CD4-positive, alpha-beta T cell (primary cell): Measurements from ENCODE around the gene STK32C. TPM values are rescaled to one million over a fixed set of nuclear protein-coding genes. Genes with fewer than 3 reads are reported as not detected.

ENCODE experiments used
- ATAC-seq: fragments of 200-7000 bp; cut with Tn5 transposase; one replicate; pipeline ENCODE4 v1.10.0; 2022; ENCODE audit warnings: mild to moderate bottlenecking; ENCODE audit not compliant: poor library complexity
- CTCF ChIA-PET: fragments of 350-600 bp; sonication (Branson Sonifier 250); formaldehyde crosslinking; loops from one replicate; lab custom pipeline; 2021; ENCODE audit warnings: antibody characterized with exemption, inconsistent platforms; lab: Charles Lee
- POLR2A ChIA-PET: fragments of 350-600 bp; sonication (Branson Sonifier 250); formaldehyde crosslinking; loops from one replicate; lab custom pipeline; 2021; ENCODE audit warnings: antibody characterized with exemption, inconsistent platforms; lab: Charles Lee
- DNase-seq, 14 experiments: peaks; one replicate each; pipeline ENCODE4 v3.0.0-alpha.2; 2013 to 2020; ENCODE audit warnings: mixed read lengths in 2 of 14
- H3K27ac ChIP-seq, 2 donors: one replicate each; pipeline versions ENCODE4 v1.5.1 to v1.7.0; 2013; ENCODE audit warnings: low read length in 2 of 2, low read depth in 1 of 2, mild to moderate bottlenecking in 1 of 2
- H3K27me3 ChIP-seq, 2 experiments: 1 replicate in 1 of 2; 2 replicates in 1 of 2; pipeline versions ENCODE4 v1.6.1 to v1.7.0; 2013; ENCODE audit warnings: low read length in 2 of 2, control low read depth in 1 of 2, mild to moderate bottlenecking in 1 of 2, moderate library complexity in 1 of 2; ENCODE audit not compliant: insufficient read depth in 2 of 2, control insufficient read depth in 1 of 2
- H3K36me3 ChIP-seq: one replicate; pipeline ENCODE4 v1.6.1; 2013; ENCODE audit warnings: low read length, control low read depth; ENCODE audit not compliant: insufficient read depth
- H3K4me1 ChIP-seq: one replicate; pipeline ENCODE4 v1.6.1; 2013; ENCODE audit warnings: low read length, control low read depth; ENCODE audit not compliant: insufficient read depth
- H3K4me3 ChIP-seq: one replicate; pipeline ENCODE4 v1.5.1; 2013; ENCODE audit warnings: mild to moderate bottlenecking, low read length, moderate library complexity
- H3K9me3 ChIP-seq, 2 experiments: 1 replicate in 1 of 2; 2 replicates in 1 of 2; pipeline versions ENCODE4 v1.6.1 to v1.7.0; 2013; ENCODE audit warnings: low read length in 2 of 2, mild to moderate bottlenecking in 2 of 2, control low read depth in 1 of 2, moderate library complexity in 1 of 2; ENCODE audit not compliant: control insufficient read depth in 1 of 2, insufficient read depth in 1 of 2
- H3K27ac Mint-ChIP-seq: one replicate; pipeline ENCODE4 v1.8.0; 2020; ENCODE audit warnings: mixed read lengths
- H3K27me3 Mint-ChIP-seq: one replicate; pipeline ENCODE4 v1.8.0; 2021; ENCODE audit warnings: mixed read lengths
- H3K36me3 Mint-ChIP-seq: one replicate; pipeline ENCODE4 v1.8.0; 2021; ENCODE audit warnings: low read depth, mixed read lengths
- H3K4me1 Mint-ChIP-seq: one replicate; pipeline ENCODE4 v1.8.0; 2021; ENCODE audit warnings: low read depth, mixed read lengths
- H3K4me3 Mint-ChIP-seq: one replicate; pipeline ENCODE4 v1.8.0; 2020; ENCODE audit warnings: mild to moderate bottlenecking, mixed read lengths
- H3K9me3 Mint-ChIP-seq: one replicate; pipeline ENCODE4 v1.8.0; 2020; ENCODE audit warnings: mixed read lengths
- intact Hi-C, 2 experiments: fragments of 100-400 bp; cut with DNase I in 1 of 2; cut with micrococcal nuclease in 1 of 2; formaldehyde crosslinking; loops; one replicate each; pipeline versions ENCODE4 v1.15.1 to v1.9.0; 2023 to 2025; cut with DNase I, micrococcal nuclease
- polyA plus RNA-seq, 2 donors: library from polyadenylated mRNA; unstranded; fragments of 120-200 nt; gene quantifications; one replicate each; pipeline ENCODE4 v1.2.1, GENCODE V29; 2013
- total RNA-seq, 174 experiments: library from RNA in 2 of 174; stranded (reverse) in 2 of 174; gene quantifications; one replicate each; pipeline ENCODE4 v1.2.3 and lab custom pipeline; 2021 to 2026
- TF ChIP-seq, protein P1 (sequence below): fragments of 200-600 bp; IDR thresholded peaks from one replicate; pipeline ENCODE4 v1.8.0; 2022; ENCODE audit warnings: antibody characterized with exemption, mild to moderate bottlenecking

The STK32C gene
- 1 to 10 TPM; 4.9 to 5.2 TPM for total RNA-seq
- 8.7 TPM for polyA plus RNA-seq (2013, experiment 1 of 2)
- 8.9 TPM for polyA plus RNA-seq (2013, experiment 2 of 2)
- total RNA-seq (lab: John Stamatoyannopoulos, UW) = 4.5 to 22.5 (median 9.8) reads per million in 172 experiments

DNA sequence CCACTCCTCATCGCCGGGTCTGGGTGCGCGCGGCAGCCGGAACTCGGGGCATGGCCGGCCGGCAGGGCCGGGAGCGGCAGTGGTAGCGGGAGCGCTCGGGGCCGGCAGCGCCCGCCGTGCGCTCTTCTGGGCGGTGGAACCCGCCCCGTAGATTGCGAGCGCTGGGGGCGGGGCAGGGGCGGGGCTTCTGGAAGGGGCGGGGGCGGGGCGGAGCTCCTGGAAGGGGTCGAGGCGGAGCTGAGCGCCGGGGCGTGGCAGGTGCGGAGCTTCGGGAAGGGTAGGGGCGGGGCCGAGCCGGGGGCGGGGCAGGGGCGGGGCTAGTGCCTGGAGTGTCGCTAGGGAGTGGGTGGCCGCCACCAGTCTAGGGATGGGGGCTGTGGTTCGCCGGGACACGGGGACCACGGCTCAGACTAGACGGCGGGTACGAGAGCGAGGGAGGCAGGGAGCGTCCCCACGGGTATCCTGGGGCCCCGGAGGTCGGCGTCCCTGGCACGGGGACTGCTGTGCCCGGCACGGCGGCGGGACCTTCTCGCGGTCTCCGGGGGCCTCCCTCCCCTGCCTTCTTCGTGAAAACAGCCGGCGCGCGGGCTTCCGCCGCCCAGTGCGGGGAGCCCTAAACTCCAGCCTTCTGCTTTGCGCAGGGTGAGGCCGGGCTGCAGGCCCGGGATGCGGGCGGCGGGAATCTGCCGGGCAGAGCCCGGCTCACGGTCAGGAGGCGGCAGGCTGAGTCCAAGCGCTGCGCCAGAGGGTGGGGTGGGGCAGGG lies at the start of gene STK32C:
TSS of gene STK32C (minus strand) at position 128 of the 764 bp plus-strand sequence. CDS start at position 11, 117 bp downstream.
- intact Hi-C loops = loop anchor here (1.0 to 10.0 kb wide), 9 partner anchors 23 to 1069 kb away; partner anchors contain the start of genes DPYSL4 (in 1 of the 2), INPP5A (in 1 of the 2), LRRC27 (in 1 of the 2) and PAOX (in 1 of the 2)
- Mint-ChIP-seq H3K36me3 (no peaks in the 10 kb centered on the region), H3K27ac (peak within 1 kb of the TSS; percentile 61), H3K27me3 (no peaks in the 10 kb centered on the region), H3K4me3 (peak within 1 kb of the TSS; percentile 93), H3K9me3 (no peaks in the 10 kb centered on the region), H3K4me1 (peaks cover 13% of the 10 kb centered on the region)
- TF ChIP-seq, protein P1, sequence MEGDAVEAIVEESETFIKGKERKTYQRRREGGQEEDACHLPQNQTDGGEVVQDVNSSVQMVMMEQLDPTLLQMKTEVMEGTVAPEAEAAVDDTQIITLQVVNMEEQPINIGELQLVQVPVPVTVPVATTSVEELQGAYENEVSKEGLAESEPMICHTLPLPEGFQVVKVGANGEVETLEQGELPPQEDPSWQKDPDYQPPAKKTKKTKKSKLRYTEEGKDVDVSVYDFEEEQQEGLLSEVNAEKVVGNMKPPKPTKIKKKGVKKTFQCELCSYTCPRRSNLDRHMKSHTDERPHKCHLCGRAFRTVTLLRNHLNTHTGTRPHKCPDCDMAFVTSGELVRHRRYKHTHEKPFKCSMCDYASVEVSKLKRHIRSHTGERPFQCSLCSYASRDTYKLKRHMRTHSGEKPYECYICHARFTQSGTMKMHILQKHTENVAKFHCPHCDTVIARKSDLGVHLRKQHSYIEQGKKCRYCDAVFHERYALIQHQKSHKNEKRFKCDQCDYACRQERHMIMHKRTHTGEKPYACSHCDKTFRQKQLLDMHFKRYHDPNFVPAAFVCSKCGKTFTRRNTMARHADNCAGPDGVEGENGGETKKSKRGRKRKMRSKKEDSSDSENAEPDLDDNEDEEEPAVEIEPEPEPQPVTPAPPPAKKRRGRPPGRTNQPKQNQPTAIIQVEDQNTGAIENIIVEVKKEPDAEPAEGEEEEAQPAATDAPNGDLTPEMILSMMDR = no peak
- H3K4me1 ChIP-seq = peaks cover 16% of the 10 kb centered on the region
- no peaks in the 10 kb centered on the region for H3K36me3 ChIP-seq
- ChIA-PET POLR2A (interaction anchor here (0.6 kb wide), 1 partner anchor 23 kb away, joined by 3 read pairs; no protein-coding TSS in a partner anchor), CTCF (no interaction called here)
- ATAC-seq = peak; percentile 85
- no peaks in the 10 kb centered on the region for H3K27me3 ChIP-seq
- H3K27ac ChIP-seq = no peak within 1 kb of the TSS
- DNase-seq = peak; percentile 86 to 99 (median 90)
- H3K4me3 ChIP-seq = peak within 1 kb of the TSS; percentile 69
- H3K9me3 ChIP-seq = no peaks in the 10 kb centered on the region

DNA sequence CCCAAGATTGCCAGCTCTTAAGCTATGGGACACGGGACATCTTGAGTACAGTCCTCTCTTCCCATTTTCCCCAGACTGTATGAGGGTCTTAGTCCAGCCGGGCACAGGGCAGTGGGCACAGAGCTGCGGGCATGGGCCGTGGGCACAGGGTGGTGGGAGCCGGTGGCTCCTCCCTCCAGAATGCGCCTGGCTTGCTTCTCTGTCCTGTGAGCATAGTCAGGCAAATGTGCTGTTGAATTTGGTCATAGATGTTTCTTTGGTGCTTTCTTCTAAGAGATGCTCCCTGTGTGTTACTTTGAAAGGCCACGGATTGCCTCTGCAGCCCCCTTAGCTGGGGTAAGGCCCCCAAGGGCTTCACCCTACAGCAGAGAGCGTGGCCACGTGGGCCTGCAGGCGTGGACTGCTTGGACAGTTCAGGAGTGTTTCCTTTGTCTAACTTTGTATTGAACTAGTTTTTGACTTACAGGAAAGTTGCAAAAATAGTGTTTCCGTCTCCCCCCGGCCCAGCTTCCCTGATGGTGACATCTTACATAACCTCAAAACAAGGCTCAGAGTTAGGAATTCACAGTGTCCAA lies 49.0 kb upstream of the STK32C start:
- TF ChIP-seq, protein P1 = no peak
- Mint-ChIP-seq H3K9me3 (no peaks in the 10 kb centered on the region), H3K27ac (no peak overlapping the region), H3K36me3 (no peaks in the 10 kb centered on the region), H3K27me3 (no peaks in the 10 kb centered on the region), H3K4me1 (no peaks in the 10 kb centered on the region), H3K4me3 (no peak overlapping the region)
- Histone ChIP-seq H3K36me3 (no peaks in the 10 kb centered on the region), H3K27ac (no peak overlapping the region), H3K4me1 (peaks cover 5% of the 10 kb centered on the region), H3K27me3 (no peaks in the 10 kb centered on the region), H3K9me3 (no peaks in the 10 kb centered on the region), H3K4me3 (no peak overlapping the region)
- intact Hi-C loops = no loop called here
- DNase-seq (no peak), ATAC-seq (no peak)
- CTCF ChIA-PET = no interaction called here
- POLR2A ChIA-PET = no interaction called here

DNA sequence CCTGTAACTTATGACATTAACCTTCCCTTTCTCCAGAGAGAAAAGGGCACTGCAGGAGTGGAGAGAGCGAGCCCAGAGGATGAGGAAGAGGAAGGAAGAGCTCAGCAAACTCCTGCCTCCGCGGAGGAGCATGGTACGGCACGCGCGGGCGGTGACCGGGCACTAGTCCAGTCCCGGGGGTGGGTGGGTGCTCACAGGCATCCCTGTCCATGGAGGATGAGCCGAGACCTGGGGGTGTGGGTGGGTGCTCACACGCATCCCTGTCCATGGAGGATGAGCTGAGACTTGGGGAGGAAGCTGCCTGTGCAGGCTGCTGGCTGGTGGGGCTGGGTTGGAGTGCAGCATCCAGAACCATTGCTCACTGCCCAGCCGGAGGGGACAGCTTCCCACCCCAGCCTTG lies 48.0 kb upstream of the STK32C start:
- DNase-seq = no peak

More for the DNA sequence above, 48.0 kb upstream of the STK32C start:
- Mint-ChIP-seq H3K4me1 (no peaks in the 10 kb centered on the region), H3K4me3 (no peak overlapping the region), H3K27me3 (no peaks in the 10 kb centered on the region), H3K27ac (no peak overlapping the region), H3K9me3 (no peaks in the 10 kb centered on the region), H3K36me3 (no peaks in the 10 kb centered on the region)
- Histone ChIP-seq H3K27ac (no peak overlapping the region), H3K4me3 (no peak overlapping the region), H3K36me3 (no peaks in the 10 kb centered on the region), H3K4me1 (peaks cover 5% of the 10 kb centered on the region), H3K27me3 (no peaks in the 10 kb centered on the region), H3K9me3 (no peaks in the 10 kb centered on the region)
- TF ChIP-seq, protein P1 = no peak
- ATAC-seq = no peak
- POLR2A ChIA-PET = no interaction called here
- intact Hi-C loops = no loop called here
- CTCF ChIA-PET = no interaction called here
